T-cell (primary cell): ENCODE data around the gene FAM174C. TPM values are rescaled to one million over a fixed set of nuclear protein-coding genes. Genes with fewer than 3 reads are reported as not detected.

Experiments
- ATAC-seq, 4 experiments: fragments of 200-7000 bp in 3 of 4; fragments of 150-1000 bp in 1 of 4; cut with Tn5 transposase; replicated peaks in 1 of 4; 1 replicate in 3 of 4; 2 replicates in 1 of 4; pipeline ENCODE4 v1.10.0; 2021; ENCODE audit warnings: moderate library complexity in 3 of 4, mild to moderate bottlenecking in 2 of 4, moderate number of reproducible peaks in 1 of 4
- CTCF ChIA-PET, 2 donors: fragments of 300-600 bp; sonication (Branson Sonifier 250); formaldehyde crosslinking; loops; one replicate each; lab custom pipeline; 2022; ENCODE audit warnings: antibody characterized with exemption in 2 of 2; lab: Charles Lee
- POLR2A ChIA-PET, 2 donors: fragments of 300-600 bp; sonication (Branson Sonifier 250); formaldehyde crosslinking; loops; one replicate each; lab custom pipeline; 2022; ENCODE audit warnings: antibody characterized with exemption in 2 of 2; lab: Charles Lee
- DNase-seq, 35 experiments: peaks; one replicate each; pipeline versions ENCODE4 v3.0.0 to v3.0.0-alpha.2; 2013 to 2023
- H3K27ac ChIP-seq: one replicate; pipeline ENCODE4 v1.5.1; 2013; ENCODE audit warnings: low read length
- H3K27me3 ChIP-seq, 2 experiments: replicated peaks in 1 of 2; 1 replicate in 1 of 2; 2 replicates in 1 of 2; pipeline versions ENCODE4 v1.6.1 to v1.7.0; 2013; ENCODE audit warnings: low read length in 1 of 2, mixed read lengths in 1 of 2; ENCODE audit not compliant: control insufficient read depth in 2 of 2, insufficient read depth in 2 of 2; ENCODE audit errors: extremely low read depth in 1 of 2
- H3K36me3 ChIP-seq, 2 donors: 1 replicate in 1 of 2; 2 replicates in 1 of 2; pipeline versions ENCODE4 v1.6.1 to v1.7.0; 2013; ENCODE audit warnings: low read length in 1 of 2; ENCODE audit not compliant: control insufficient read depth in 2 of 2, insufficient read depth in 1 of 2; ENCODE audit errors: extremely low read depth in 1 of 2
- H3K4me1 ChIP-seq, 2 experiments: 1 replicate in 1 of 2; 2 replicates in 1 of 2; pipeline versions ENCODE4 v1.6.1 to v1.7.0; 2013; ENCODE audit warnings: low read length in 2 of 2, mixed read lengths in 1 of 2; ENCODE audit not compliant: insufficient read depth in 2 of 2, control insufficient read depth in 1 of 2; ENCODE audit errors: extremely low read depth in 1 of 2
- H3K4me3 ChIP-seq, 2 donors: 1 replicate in 1 of 2; 2 replicates in 1 of 2; pipeline versions ENCODE4 v1.5.1 to v1.7.0; 2013; ENCODE audit warnings: mild to moderate bottlenecking in 2 of 2, low read length in 1 of 2, moderate library complexity in 1 of 2; ENCODE audit not compliant: control insufficient read depth in 1 of 2; ENCODE audit errors: extremely low read depth in 1 of 2
- H3K9me3 ChIP-seq: 2 replicates; pipeline ENCODE4 v1.7.0; 2013
- H3K27ac Mint-ChIP-seq, 2 donors: one replicate each; pipeline ENCODE4 v1.8.0; 2020 to 2021; ENCODE audit warnings: mild to moderate bottlenecking in 2 of 2, mixed read lengths in 2 of 2
- H3K27me3 Mint-ChIP-seq, 2 donors: one replicate each; pipeline ENCODE4 v1.8.0; 2021 to 2022; ENCODE audit warnings: mixed read lengths in 2 of 2
- H3K36me3 Mint-ChIP-seq: one replicate; pipeline ENCODE4 v1.8.0; 2021; ENCODE audit warnings: mixed read lengths
- H3K4me1 Mint-ChIP-seq, 3 donors: one replicate each; pipeline ENCODE4 v1.8.0; 2020 to 2022; ENCODE audit warnings: mixed read lengths in 3 of 3, mild to moderate bottlenecking in 1 of 3
- H3K4me3 Mint-ChIP-seq, 3 donors: one replicate each; pipeline ENCODE4 v1.8.0; 2020 to 2022; ENCODE audit warnings: mild to moderate bottlenecking in 3 of 3, mixed read lengths in 3 of 3, moderate library complexity in 3 of 3
- H3K9me3 Mint-ChIP-seq, 3 donors: one replicate each; pipeline ENCODE4 v1.8.0; 2020 to 2022; ENCODE audit warnings: mixed read lengths in 3 of 3
- WGBS: methylation state at CpG from one replicate; pipeline ENCODE4 v1.1.5; 2013; ENCODE audit warnings: missing lambda C conversion rate; ENCODE audit not compliant: insufficient coverage; 5-methylcytosine and 5-hydroxymethylcytosine counted together
- total RNA-seq, 35 experiments: library from RNA in 6 of 35; stranded (reverse) in 6 of 35; fragments of 120-200 nt in 1 of 35; gene quantifications; one replicate each; pipeline versions ENCODE4 v1.2.1 to v1.2.4 and lab custom pipeline; 2013 to 2026

Gene FAM174C
- total RNA-seq, 5 donors from 2014 or later (not counting 1 experiment from before 2014, with no cell fraction given): 42.1 to 69.8 (median 60.4) TPM

- peaks cover 5% of the 10 kb centered on the region for H3K36me3 Mint-ChIP-seq
- no peaks in the 10 kb centered on the region for H3K9me3 ChIP-seq
- under 1% methylated on average over 71 of the region's 83 CpGs for WGBS
- no peaks in the 10 kb centered on the region for H3K27me3 Mint-ChIP-seq
- POLR2A ChIA-PET: interaction anchor here in 1 of 2 donors (2.7 kb wide), 1 partner anchor 8 kb away, joined by 24 read pairs; the partner anchor contains the start of gene CIRBP
- H3K27ac ChIP-seq: peak overlapping the region; percentile 99
- H3K4me3 ChIP-seq: peak overlapping the region; percentile 74 to 91
- H3K4me1 ChIP-seq: peaks cover 34 to 74% of the 10 kb centered on the region in 2 experiments
- peak overlapping the region; percentile 79 to 87 (median 83) for H3K4me3 Mint-ChIP-seq
- peaks cover 6 to 25% of the 10 kb centered on the region in 2 donors for H3K36me3 ChIP-seq
- CTCF ChIA-PET: interaction anchor here in 1 of 2 donors (2.2 kb wide), 1 partner anchor 17 kb away, joined by 12 read pairs; no protein-coding TSS in a partner anchor
- peak; percentile 90 to 99 (median 96) for DNase-seq
- peak; percentile 82 to 89 (median 87) for ATAC-seq
- H3K27me3 ChIP-seq: no peaks in the 10 kb centered on the region
- H3K27ac Mint-ChIP-seq: peak overlapping the region; percentile 93 to 94
- peaks cover 52 to 69% (median 52%) of the 10 kb centered on the region in 3 donors for H3K4me1 Mint-ChIP-seq
- no peaks in the 10 kb centered on the region for H3K9me3 Mint-ChIP-seq
These were observed 14.4 kb upstream of the FAM174C start for GRCh38 chr19:1260749-1261537.

GRCh38 chr19:1261538-1261797 lies 13.9 kb upstream of the FAM174C start:
- ChIA-PET CTCF (interaction anchor here in 1 of 2 donors (2.2 kb wide), 1 partner anchor 17 kb away, joined by 12 read pairs; no protein-coding TSS in a partner anchor), POLR2A (no interaction called here)
- 4% methylated on average over 14 of the region's 14 CpGs for WGBS
- ATAC-seq (no peak), DNase-seq (no peak)
- H3K4me3 ChIP-seq: peak overlapping the region; percentile 74 to 91
- Mint-ChIP-seq H3K27ac (peak overlapping the region; percentile 93 to 94), H3K27me3 (no peaks in the 10 kb centered on the region), H3K9me3 (no peaks in the 10 kb centered on the region), H3K36me3 (peaks cover 5% of the 10 kb centered on the region), H3K4me3 (peak overlapping the region; percentile 79 to 87 (median 83)), H3K4me1 (peaks cover 52 to 68% (median 54%) of the 10 kb centered on the region in 3 donors)
- no peaks in the 10 kb centered on the region for H3K27me3 ChIP-seq
- peaks cover 6 to 21% of the 10 kb centered on the region in 2 donors for H3K36me3 ChIP-seq
- peaks cover 34 to 74% of the 10 kb centered on the region in 2 experiments for H3K4me1 ChIP-seq
- peak overlapping the region; percentile 99 for H3K27ac ChIP-seq
- H3K9me3 ChIP-seq: no peaks in the 10 kb centered on the region

- Mint-ChIP-seq H3K36me3 (peaks cover 5% of the 10 kb centered on the region), H3K4me1 (peaks cover 53 to 66% (median 55%) of the 10 kb centered on the region in 3 donors), H3K9me3 (no peaks in the 10 kb centered on the region), H3K27ac (peak overlapping the region; percentile 93 to 94), H3K27me3 (no peaks in the 10 kb centered on the region), H3K4me3 (peak overlapping the region; percentile 79 to 94 (median 83))
- ATAC-seq: no peak
- Histone ChIP-seq H3K4me1 (peaks cover 34 to 73% of the 10 kb centered on the region in 2 experiments), H3K36me3 (peaks cover 6 to 15% of the 10 kb centered on the region in 2 donors), H3K9me3 (no peaks in the 10 kb centered on the region), H3K27me3 (no peaks in the 10 kb centered on the region), H3K27ac (peak overlapping the region; percentile 99), H3K4me3 (peak overlapping the region; percentile 74 to 91)
- CTCF ChIA-PET: interaction anchor here in 1 of 2 donors (0.6 to 2.2 kb wide), 2 partner anchors 18 to 21 kb away, joined by 3 to 12 read pairs; no protein-coding TSS in a partner anchor
- DNase-seq: peak in 13 of 35 experiments; percentile 17 to 78 (median 46)
- POLR2A ChIA-PET: no interaction called here
- 32% methylated on average over 17 of the region's 28 CpGs for WGBS
These were observed 13.3 kb upstream of the FAM174C start for GRCh38 chr19:1261798-1262622.

- ATAC-seq (no peak), DNase-seq (no peak)
- H3K36me3 ChIP-seq: peaks cover 6 to 9% of the 10 kb centered on the region in 2 donors
- H3K36me3 Mint-ChIP-seq: peaks cover under 1% of the 10 kb centered on the region
- H3K27ac ChIP-seq: peak overlapping the region; percentile 99
- peak overlapping the region in 1 of 2 donors; percentile 12 for H3K4me3 ChIP-seq
- no peaks in the 10 kb centered on the region for H3K9me3 Mint-ChIP-seq
- peak overlapping the region in 1 of 3 donors; percentile 94 for H3K4me3 Mint-ChIP-seq
- H3K27ac Mint-ChIP-seq: peak overlapping the region; percentile 49 to 59
- peaks cover 54 to 68% (median 55%) of the 10 kb centered on the region in 3 donors for H3K4me1 Mint-ChIP-seq
- 58% methylated on average over 10 of the region's 21 CpGs for WGBS
- no peaks in the 10 kb centered on the region for H3K9me3 ChIP-seq
- POLR2A ChIA-PET: no interaction called here
- H3K27me3 Mint-ChIP-seq: no peaks in the 10 kb centered on the region
- CTCF ChIA-PET: no interaction called here
- peaks cover 37 to 73% of the 10 kb centered on the region in 2 experiments for H3K4me1 ChIP-seq
- H3K27me3 ChIP-seq: no peaks in the 10 kb centered on the region
These were observed 12.7 kb upstream of the FAM174C start for GRCh38 chr19:1262623-1263123.

- peaks cover 49 to 68% (median 53%) of the 10 kb centered on the region in 3 donors for H3K4me1 Mint-ChIP-seq
- peak overlapping the region in 1 of 3 donors; percentile 94 for H3K4me3 Mint-ChIP-seq
- ATAC-seq (no peak), DNase-seq (no peak)
- H3K27ac ChIP-seq: no peak overlapping the region
- no peaks in the 10 kb centered on the region for H3K27me3 Mint-ChIP-seq
- ChIA-PET POLR2A (no interaction called here), CTCF (interaction anchor here in 1 of 2 donors (1.5 kb wide), 1 partner anchor 19 kb away, joined by 4 read pairs; no protein-coding TSS in a partner anchor)
- no peaks in the 10 kb centered on the region for H3K9me3 ChIP-seq
- no peak overlapping the region for H3K4me3 ChIP-seq
- 83% methylated on average over 1 of the region's 5 CpGs for WGBS
- peak overlapping the region; percentile 49 to 80 for H3K27ac Mint-ChIP-seq
- no peaks in the 10 kb centered on the region for H3K36me3 Mint-ChIP-seq
- H3K4me1 ChIP-seq: peaks cover 37 to 73% of the 10 kb centered on the region in 2 experiments
- H3K9me3 Mint-ChIP-seq: no peaks in the 10 kb centered on the region
- H3K27me3 ChIP-seq: no peaks in the 10 kb centered on the region
- peaks cover 3 to 6% of the 10 kb centered on the region in 2 donors for H3K36me3 ChIP-seq
These were observed 12.1 kb upstream of the FAM174C start for GRCh38 chr19:1263188-1263587.
